ENCODE data around the gene XK.
"Not testable (repeated sequence)": the region's sequence is repeated elsewhere in the genome, so short reads cannot be mapped to it uniquely, and the experiment has no call there.

XK gene

DNA sequence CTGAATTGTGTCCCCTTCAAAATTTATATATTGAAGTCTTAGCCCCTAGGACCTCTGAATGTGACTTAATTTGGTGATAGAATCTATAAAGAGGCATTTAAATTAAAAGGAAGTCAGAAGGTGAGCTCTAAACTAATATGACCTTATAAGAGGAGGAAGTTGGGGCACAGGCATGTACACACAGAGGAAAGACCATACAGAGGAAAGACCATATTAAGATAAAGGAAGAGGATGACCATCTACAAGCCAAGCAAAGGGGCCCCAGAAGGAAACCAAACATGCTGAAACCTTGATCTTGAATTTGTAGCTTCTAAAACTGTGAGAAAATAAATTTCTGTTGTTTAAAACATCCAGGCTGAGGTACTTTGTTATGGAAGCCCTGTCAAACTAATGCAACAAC lies 67.3 kb downstream of the XK start:
- in situ Hi-C loops (cut with MboI; ENCODE audit: low sequenced_read_pairs) = no loop called here

- in situ Hi-C loops (cut with MboI; ENCODE audit: low sequenced_read_pairs) = no loop called here
Measured at GRCh38 chrX:37753384-37753783, 67.8 kb downstream of the XK start.

GRCh38 chrX:37754516-37754915 lies 68.9 kb downstream of the XK start:
- in situ Hi-C loops (cut with MboI; ENCODE audit: low sequenced_read_pairs) = no loop called here

DNA sequence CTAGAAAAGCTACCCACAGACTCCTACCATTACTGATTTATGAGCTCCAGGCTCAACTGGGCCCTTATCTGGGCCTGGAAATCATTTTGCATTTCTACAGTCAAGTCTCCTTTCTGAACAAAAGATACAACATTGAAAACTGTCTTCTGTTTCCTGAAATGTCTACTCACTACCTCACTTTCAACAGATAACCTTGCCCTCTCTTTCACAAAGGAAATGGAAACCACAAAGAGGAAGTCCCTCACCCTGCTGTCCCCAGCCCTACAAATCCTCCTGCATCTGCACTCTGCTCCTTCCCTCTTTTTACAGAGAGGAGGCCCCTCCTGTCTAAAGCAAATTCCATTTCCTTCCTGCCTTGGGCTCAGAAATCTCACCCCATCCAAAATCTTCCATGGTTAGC lies 69.4 kb downstream of the XK start:
- in situ Hi-C loops (cut with MboI; ENCODE audit: low sequenced_read_pairs) = no loop called here

- in situ Hi-C loops (cut with MboI; ENCODE audit: low sequenced_read_pairs) = no loop called here
Measured at GRCh38 chrX:37757082-37757481, 71.5 kb downstream of the XK start.

DNA sequence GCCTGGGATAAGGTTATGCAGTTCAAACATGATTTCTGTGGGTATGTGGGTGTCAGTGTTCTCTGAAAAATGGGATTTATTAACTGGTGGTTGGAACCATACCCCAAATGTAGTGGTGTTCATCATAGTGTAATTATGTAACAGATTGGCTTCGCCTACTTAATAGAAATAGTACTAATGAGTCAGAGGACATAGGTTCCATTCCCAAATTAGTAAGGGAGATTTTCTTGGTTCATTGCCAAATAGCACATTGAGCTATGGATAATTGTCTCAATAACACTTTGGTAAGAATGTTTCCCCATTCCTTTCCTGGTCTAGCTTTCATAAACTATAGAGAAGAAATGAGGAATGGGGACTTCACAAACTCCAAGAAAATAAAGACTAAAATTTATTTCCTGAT lies 73.8 kb downstream of the XK start:
- in situ Hi-C loops (cut with MboI; ENCODE audit: low sequenced_read_pairs) = no loop called here

- in situ Hi-C loops (cut with MboI; ENCODE audit: low sequenced_read_pairs) = no loop called here
Measured at GRCh38 chrX:37759878-37760418, 74.4 kb downstream of the XK start.

DNA sequence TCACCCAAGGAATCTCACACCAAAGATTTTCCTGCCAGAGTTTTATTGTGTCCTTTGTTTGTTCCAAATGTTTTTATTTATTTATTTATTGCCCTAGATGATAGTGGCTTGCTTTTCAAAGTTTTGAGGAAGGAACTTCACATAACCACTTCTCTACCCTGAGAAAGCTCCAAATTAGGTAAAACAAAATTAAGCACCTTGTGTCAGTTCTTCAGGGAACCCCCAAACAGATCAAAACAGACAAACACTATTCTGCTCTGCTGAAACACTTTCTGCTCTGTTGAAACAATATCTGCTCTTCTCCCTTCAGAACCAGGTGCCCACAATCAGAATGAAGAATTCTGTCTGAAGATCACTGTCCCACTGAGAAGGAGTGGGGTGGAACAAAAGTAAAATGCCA lies 77.8 kb downstream of the XK start:
- in situ Hi-C loops (cut with MboI; ENCODE audit: low sequenced_read_pairs) = no loop called here

- in situ Hi-C loops (cut with MboI; ENCODE audit: low sequenced_read_pairs) = no loop called here
Measured at GRCh38 chrX:37765507-37765906, 79.9 kb downstream of the XK start.

DNA sequence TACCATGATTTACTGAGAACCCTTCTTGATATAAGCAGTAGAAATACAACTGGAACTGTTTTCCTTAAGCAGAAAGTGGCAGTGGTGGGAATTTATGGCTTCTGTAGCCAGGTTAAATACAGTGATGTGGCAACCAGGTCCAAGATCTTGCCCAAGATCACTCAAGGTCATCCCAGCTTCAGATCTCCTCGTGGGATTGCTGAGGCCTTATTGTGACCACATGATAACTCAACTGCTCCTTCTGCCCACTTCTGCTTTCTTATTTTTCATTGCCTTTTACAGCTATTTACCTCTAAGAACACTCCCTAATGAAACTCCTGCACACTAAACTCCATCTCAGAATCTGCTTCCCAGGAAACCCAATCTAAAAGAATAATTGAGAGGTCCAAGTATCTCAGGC lies 81.8 kb downstream of the XK start:
- in situ Hi-C loops (cut with MboI; ENCODE audit: low sequenced_read_pairs) = no loop called here

GRCh38 chrX:37768866-37769265 lies 83.3 kb downstream of the XK start:
- in situ Hi-C loops (cut with MboI; ENCODE audit: low sequenced_read_pairs) = not testable (repeated sequence)

DNA sequence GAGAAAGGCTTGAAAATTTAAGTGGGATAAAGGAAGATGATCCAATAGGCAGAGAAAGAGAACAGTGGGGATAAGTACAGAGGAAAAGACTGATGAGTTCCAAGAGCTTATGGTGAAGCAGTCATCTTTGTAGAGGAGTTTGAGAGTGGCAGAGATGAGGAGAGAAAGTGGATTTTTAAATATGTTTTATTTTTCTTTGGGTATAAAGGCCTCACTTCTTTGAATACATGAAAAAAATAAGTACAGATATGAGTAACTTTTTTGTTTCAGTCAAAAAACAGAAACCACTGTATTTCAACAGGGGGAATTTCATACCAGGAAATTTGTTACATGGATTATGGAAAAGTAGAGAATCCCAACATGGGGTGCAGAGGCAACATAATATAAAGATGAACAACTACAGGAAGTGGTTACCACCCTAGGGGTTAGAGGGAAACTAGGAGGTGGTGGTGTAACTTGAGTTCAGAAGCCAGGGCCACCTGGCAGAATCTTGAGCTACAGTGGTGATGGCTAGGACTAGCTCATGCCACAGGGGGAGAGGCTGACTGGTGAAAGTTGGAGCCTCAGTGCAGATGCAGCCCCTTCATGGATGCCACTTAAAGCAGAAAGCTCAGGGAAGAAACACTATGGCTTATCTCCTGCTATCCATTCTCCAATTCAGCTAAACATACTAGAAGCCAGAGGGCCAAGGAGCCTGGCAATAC lies 90.8 kb downstream of the XK start:
- in situ Hi-C loops (cut with MboI; ENCODE audit: low sequenced_read_pairs) = no loop called here

DNA sequence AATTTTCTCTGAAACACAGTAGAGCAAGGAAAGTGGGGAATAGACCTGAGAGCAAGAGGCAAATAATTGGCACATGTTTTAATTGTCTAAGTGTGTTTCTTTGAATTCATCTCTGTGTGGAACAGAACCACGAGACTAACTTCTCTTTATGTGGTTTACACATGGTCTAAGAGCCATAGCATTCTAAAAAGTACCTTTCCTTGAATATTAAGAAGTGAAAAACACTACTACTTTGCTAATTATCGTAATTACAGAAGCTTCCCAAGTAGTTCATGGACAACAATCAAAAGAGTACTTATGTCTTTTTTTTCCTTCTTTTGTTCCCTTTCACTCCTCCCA lies 91.4 kb downstream of the XK start:
- in situ Hi-C loops (cut with MboI; ENCODE audit: low sequenced_read_pairs) = no loop called here

DNA sequence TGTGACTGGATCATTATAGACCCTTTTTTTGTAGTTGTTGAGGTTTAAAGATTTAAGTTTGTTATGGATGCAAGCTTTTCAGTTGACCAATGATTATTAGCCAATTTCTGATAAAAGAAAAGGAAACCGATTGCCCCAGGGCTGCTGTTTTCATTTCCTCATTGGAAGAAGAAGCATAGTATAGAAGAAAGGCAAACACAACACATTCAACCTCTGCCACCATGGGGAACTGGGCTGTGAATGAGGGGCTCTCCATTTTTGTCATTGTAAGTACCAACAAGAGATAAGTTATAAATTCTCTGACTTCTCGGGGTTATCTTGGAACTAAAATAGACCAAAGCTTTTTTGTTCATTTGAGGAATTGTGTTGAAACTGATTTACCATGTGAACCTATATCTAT lies 94.3 kb downstream of the XK start, which contains the start of gene CYBB:
Gene CYBB (plus strand): TSS at position 203 of the 400 bp plus-strand sequence. CDS start 19 bp downstream, at position 222.
- in situ Hi-C loops (cut with MboI; ENCODE audit: low sequenced_read_pairs) = no loop called here

- in situ Hi-C loops (cut with MboI; ENCODE audit: low sequenced_read_pairs) = no loop called here
Measured at GRCh38 chrX:37781081-37781480, 95.5 kb downstream of the XK start.
